NCI-H2171 treated with DMSO at 0.1 percent for 48 hours (cell line): ENCODE data around the gene ZNF319.
"Not testable (repeated sequence)": the region's sequence is repeated elsewhere in the genome, so short reads cannot be mapped to it uniquely, and the experiment has no call there.

Experiments used
- DNase-seq: peaks from one replicate; lab custom pipeline; 2025; lab: John Stamatoyannopoulos, UW

Gene ZNF319

GRCh38 chr16:58021661-58022551 is 21.4 kb upstream of the ZNF319 start:
- no peak for DNase-seq

GRCh38 chr16:58020628-58021521 is 20.4 kb upstream of the ZNF319 start:
- peak; percentile 51 for DNase-seq

GRCh38 chr16:58019866-58020538 is 19.5 kb upstream of the ZNF319 start:
- DNase-seq, result no peak

- DNase-seq, result peak; percentile 29
These were observed 18.3 kb upstream of the ZNF319 start for GRCh38 chr16:58018803-58019202.

GRCh38 chr16:58016840-58017446 is 16.5 kb upstream of the ZNF319 start:
- no peak for DNase-seq

GRCh38 chr16:58013201-58013956 is 12.9 kb upstream of the ZNF319 start:
- DNase-seq, result no peak

- DNase-seq, result no peak
These were observed 12.0 kb upstream of the ZNF319 start for GRCh38 chr16:58012481-58012880.

- DNase-seq, result no peak
These were observed 11.2 kb upstream of the ZNF319 start for GRCh38 chr16:58011652-58012051.

GRCh38 chr16:58010886-58011285 is 10.4 kb upstream of the ZNF319 start:
- no peak for DNase-seq

- peak; percentile 93 for DNase-seq
These were observed 9.5 kb upstream of the ZNF319 start for GRCh38 chr16:58009856-58010416.

- DNase-seq, result not testable (repeated sequence)
These were observed 4.3 kb upstream of the ZNF319 start for GRCh38 chr16:58004736-58005135.

GRCh38 chr16:58002936-58003335 is 2.5 kb upstream of the ZNF319 start:
- no peak for DNase-seq

- no peak for DNase-seq
These were observed 1.9 kb upstream of the ZNF319 start for GRCh38 chr16:58002416-58002800.

GRCh38 chr16:58001781-58002415 is 1.4 kb upstream of the ZNF319 start:
- no peak for DNase-seq

- peak; percentile 84 for DNase-seq
These were observed 519 bp upstream of the ZNF319 start, which contains the start of gene USB1 for GRCh38 chr16:58000706-58001676. Gene USB1, plus strand, starts transcription at chr16:58001407. Its CDS starts 77 bp downstream, at chr16:58001484.

GRCh38 chr16:57999366-57999970 is 1.0 kb downstream of the ZNF319 start:
- DNase-seq, result no peak

- DNase-seq, result no peak
These were observed 1.5 kb downstream of the ZNF319 start for GRCh38 chr16:57998992-57999365.

GRCh38 chr16:57998486-57998885 is 2.0 kb downstream of the ZNF319 start:
- no peak for DNase-seq
